ENCODE results near the gene AGAP1.
"Not testable (repeated sequence)": the region's sequence is repeated elsewhere in the genome, so short reads cannot be mapped to it uniquely, and the experiment has no call there.

The AGAP1 gene

GRCh38 chr2:235747786-235748091 is 253.9 kb downstream of the AGAP1 start:
- no peak for DNase-seq

GRCh38 chr2:235749121-235749770 is 255.4 kb downstream of the AGAP1 start:
- no peak for DNase-seq

- no peak for DNase-seq
Observed at GRCh38 chr2:235749771-235750160, 255.9 kb downstream of the AGAP1 start.

- DNase-seq: no peak
Observed at GRCh38 chr2:235752846-235753245, 259.0 kb downstream of the AGAP1 start.

GRCh38 chr2:235754357-235755207 is 260.7 kb downstream of the AGAP1 start:
- no peak for DNase-seq

GRCh38 chr2:235756491-235756890 is 262.6 kb downstream of the AGAP1 start:
- no peak for DNase-seq

GRCh38 chr2:235757212-235757611 is 263.4 kb downstream of the AGAP1 start:
- no peak for DNase-seq

GRCh38 chr2:235757640-235758039 is 263.8 kb downstream of the AGAP1 start:
- DNase-seq: no peak

- no peak for DNase-seq
Observed at GRCh38 chr2:235762832-235763598, 269.2 kb downstream of the AGAP1 start.

- DNase-seq: no peak
Observed at GRCh38 chr2:235763816-235764215, 270.0 kb downstream of the AGAP1 start.

- not testable (repeated sequence) for DNase-seq
Observed at GRCh38 chr2:235764478-235764877, 270.6 kb downstream of the AGAP1 start.

- no peak for DNase-seq
Observed at GRCh38 chr2:235765181-235765820, 271.5 kb downstream of the AGAP1 start.

GRCh38 chr2:235766278-235766677 is 272.4 kb downstream of the AGAP1 start:
- peak; percentile 87 for DNase-seq

- no peak for DNase-seq
Observed at GRCh38 chr2:235768606-235769005, 274.8 kb downstream of the AGAP1 start.

- no peak for DNase-seq
Observed at GRCh38 chr2:235769046-235769445, 275.2 kb downstream of the AGAP1 start.

- no peak for DNase-seq
Observed at GRCh38 chr2:235770909-235771820, 277.3 kb downstream of the AGAP1 start.

- no peak for DNase-seq
Observed at GRCh38 chr2:235773188-235773928, 279.5 kb downstream of the AGAP1 start.

- DNase-seq: no peak
Observed at GRCh38 chr2:235774153-235774870, 280.5 kb downstream of the AGAP1 start.

- DNase-seq: no peak
Observed at GRCh38 chr2:235776531-235776930, 282.7 kb downstream of the AGAP1 start.

- DNase-seq: peak; percentile 74
Observed at GRCh38 chr2:235779444-235779896, 285.6 kb downstream of the AGAP1 start.

- no peak for DNase-seq
Observed at GRCh38 chr2:235780401-235780800, 286.6 kb downstream of the AGAP1 start.

All from OCI-M1 (cell line).